ENCODE measurements around the gene PTPRH. TPM values are rescaled to one million over a fixed set of nuclear protein-coding genes. Genes with fewer than 3 reads are reported as not detected.

PTPRH gene
- polyA plus RNA-seq, 1 donor (not counting 4 experiments of a cell fraction or from before 2014, with no cell fraction given): 0.17 TPM

GRCh38 chr19:55253842-55254624 lies 44.7 kb upstream of the PTPRH start:
- Histone ChIP-seq H4K20me1 (ENCODE audit: control insufficient read depth, extremely low read depth, insufficient read depth, low read length) (peaks cover 61% of the 10 kb centered on the region), H3K27me3 (ENCODE audit: control insufficient read depth, extremely low read depth, insufficient read depth, low read length) (no peaks in the 10 kb centered on the region), H2AFZ (ENCODE audit: control insufficient read depth, low read length) (no peak overlapping the region), H3K9me3 (ENCODE audit: control insufficient read depth, low read depth, low read length) (no peaks in the 10 kb centered on the region), H3K27ac (ENCODE audit: control insufficient read depth, insufficient read depth, low read length) (no peak overlapping the region), H3K9ac (ENCODE audit: control insufficient read depth, extremely low read depth, insufficient read depth, low read length) (no peak overlapping the region), H3K9me1 (ENCODE audit: control insufficient read depth, extremely low read depth, insufficient read depth, low read length) (peaks cover 15% of the 10 kb centered on the region), H3K4me2 (ENCODE audit: control insufficient read depth, extremely low read depth, insufficient read depth, low read depth, low read length) (no peak overlapping the region), H3K36me3 (ENCODE audit: control insufficient read depth in 2 of 2, extremely low read depth in 1 of 2, insufficient read depth in 2 of 2, low read length in 2 of 2) (peaks cover 7 to 13% of the 10 kb centered on the region in 2 experiments), H3K79me2 (ENCODE audit: control insufficient read depth, insufficient read depth, low read length) (peaks cover 95% of the 10 kb centered on the region), H3K4me3 (ENCODE audit: control insufficient read depth in 2 of 3, extremely low read depth in 1 of 3, insufficient read depth in 2 of 3, low read depth in 1 of 3, low read length in 3 of 3) (no peak overlapping the region), H3K4me1 (ENCODE audit: control insufficient read depth, extremely low read depth, insufficient read depth, low read length) (peaks cover 35% of the 10 kb centered on the region)
- DNase-seq (ENCODE audit: low read depth, low spot score): no peak
- TF ChIP-seq EZH2 (IDR thresholded peaks at IDR 0.05; ENCODE audit: low read length) (no peak), CTCF (optimal IDR thresholded peaks at IDR 0.05 in 1 of 3, IDR thresholded peaks at IDR 0.05 in 1 of 3, conservative IDR thresholded peaks at IDR 0.05 in 1 of 3; ENCODE audit: extremely low read depth in 1 of 3, insufficient read depth in 2 of 3, low read length in 3 of 3) (no peak)
- dilution Hi-C loops (cut with MboI; ENCODE audit: extremely low pct_ligation_motif_present, low sequenced_read_pairs): no loop called here
- FAIRE-seq: no peak

GRCh38 chr19:55252760-55253663 lies 43.7 kb upstream of the PTPRH start:
- Histone ChIP-seq H3K4me2 (ENCODE audit: control insufficient read depth, extremely low read depth, insufficient read depth, low read depth, low read length) (no peak overlapping the region), H3K27me3 (ENCODE audit: control insufficient read depth, extremely low read depth, insufficient read depth, low read length) (no peaks in the 10 kb centered on the region), H2AFZ (ENCODE audit: control insufficient read depth, low read length) (no peak overlapping the region), H4K20me1 (ENCODE audit: control insufficient read depth, extremely low read depth, insufficient read depth, low read length) (peaks cover 65% of the 10 kb centered on the region), H3K9me3 (ENCODE audit: control insufficient read depth, low read depth, low read length) (no peaks in the 10 kb centered on the region), H3K27ac (ENCODE audit: control insufficient read depth, insufficient read depth, low read length) (no peak overlapping the region), H3K79me2 (ENCODE audit: control insufficient read depth, insufficient read depth, low read length) (peaks cover 99% of the 10 kb centered on the region), H3K9ac (ENCODE audit: control insufficient read depth, extremely low read depth, insufficient read depth, low read length) (no peak overlapping the region), H3K4me3 (ENCODE audit: control insufficient read depth in 2 of 3, extremely low read depth in 1 of 3, insufficient read depth in 2 of 3, low read depth in 1 of 3, low read length in 3 of 3) (no peak overlapping the region), H3K9me1 (ENCODE audit: control insufficient read depth, extremely low read depth, insufficient read depth, low read length) (peaks cover 16% of the 10 kb centered on the region), H3K4me1 (ENCODE audit: control insufficient read depth, extremely low read depth, insufficient read depth, low read length) (peaks cover 39% of the 10 kb centered on the region), H3K36me3 (ENCODE audit: control insufficient read depth in 2 of 2, extremely low read depth in 1 of 2, insufficient read depth in 2 of 2, low read length in 2 of 2) (peaks cover 7 to 16% of the 10 kb centered on the region in 2 experiments)
- no peak for TF ChIP-seq CTCF (optimal IDR thresholded peaks at IDR 0.05 in 1 of 3, IDR thresholded peaks at IDR 0.05 in 1 of 3, conservative IDR thresholded peaks at IDR 0.05 in 1 of 3; ENCODE audit: extremely low read depth in 1 of 3, insufficient read depth in 2 of 3, low read length in 3 of 3)
- TF ChIP-seq EZH2 (IDR thresholded peaks at IDR 0.05; ENCODE audit: low read length): no peak
- dilution Hi-C loops (cut with MboI; ENCODE audit: extremely low pct_ligation_motif_present, low sequenced_read_pairs): no loop called here
- DNase-seq (ENCODE audit: low read depth, low spot score) (no peak), FAIRE-seq (no peak)
